ENCODE results near the gene FIGLA. TPM values are rescaled to one million over a fixed set of nuclear protein-coding genes. Genes with fewer than 3 reads are reported as not detected.

Gene FIGLA
- polyA plus RNA-seq, 4 donors = not detected

DNA sequence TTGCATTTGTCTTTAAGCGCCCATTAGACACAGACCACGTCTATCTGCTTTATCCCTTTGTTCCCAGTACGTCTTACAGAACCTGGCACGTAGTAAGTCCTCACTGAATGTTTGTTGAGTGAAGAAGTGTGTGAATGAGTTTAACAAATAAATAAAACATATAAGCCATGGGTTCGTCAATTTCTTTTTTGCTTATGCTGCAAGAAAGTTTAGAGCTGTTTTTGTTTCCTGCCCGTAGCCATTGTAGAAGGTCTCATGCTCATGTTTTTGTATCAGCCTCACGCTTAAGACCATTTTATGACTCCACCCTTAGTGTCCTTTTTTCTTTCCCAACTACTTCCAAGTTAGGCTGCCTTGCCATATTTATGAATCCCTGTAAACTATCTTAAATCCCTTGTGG, 24.9 kb downstream of the FIGLA start:
- Histone ChIP-seq H3K27ac (ENCODE audit: low read depth in 1 of 3, low read length in 2 of 3) (no peak overlapping the region), H3K4me3 (ENCODE audit: low read depth in 1 of 3, low read length in 3 of 3) (no peak overlapping the region), H3K9me3 (ENCODE audit: control insufficient read depth in 2 of 2, insufficient read depth in 1 of 2, low read depth in 1 of 2, low read length in 1 of 2) (no peaks in the 10 kb centered on the region), H3K27me3 (ENCODE audit: control insufficient read depth in 3 of 3, insufficient read depth in 3 of 3, low read length in 3 of 3) (peaks cover 4 to 50% (median 26%) of the 10 kb centered on the region in 3 donors), H3K4me1 (ENCODE audit: control insufficient read depth in 3 of 3, insufficient read depth in 2 of 3, low read depth in 1 of 3, low read length in 2 of 3) (peaks cover 0 to 3% (median 0%) of the 10 kb centered on the region in 3 donors), H3K36me3 (ENCODE audit: control insufficient read depth in 3 of 3, insufficient read depth in 2 of 3, low read depth in 1 of 3, low read length in 3 of 3) (no peaks in the 10 kb centered on the region)
- DNase-seq (no peak), FAIRE-seq (no peak)
- 79 to 84% (median 81%) methylated on average over 7 of the region's 7 CpGs for WGBS, 3 donors

DNA sequence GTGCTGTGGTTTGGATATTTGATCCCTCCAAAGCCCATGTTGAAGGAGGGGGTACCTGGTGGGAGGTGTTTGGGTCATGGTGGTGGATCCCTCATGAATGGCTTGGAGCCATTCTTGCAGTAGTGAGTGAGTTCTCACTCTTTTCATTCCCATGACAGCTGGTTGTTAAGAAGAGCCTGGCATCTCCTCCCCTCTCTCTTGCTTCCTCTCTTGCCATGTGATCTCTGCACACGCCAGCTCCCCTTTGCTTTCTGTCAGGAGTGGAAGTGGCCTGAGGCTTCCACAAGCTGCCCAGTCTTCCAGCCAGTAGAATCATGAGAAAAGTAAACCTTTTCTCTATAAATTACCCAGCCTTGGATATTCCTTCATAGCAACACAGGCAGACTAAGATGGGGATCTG, 31.0 kb downstream of the FIGLA start:
- Histone ChIP-seq H3K36me3 (ENCODE audit: control insufficient read depth in 3 of 3, insufficient read depth in 2 of 3, low read depth in 1 of 3, low read length in 3 of 3) (no peaks in the 10 kb centered on the region), H3K4me3 (ENCODE audit: low read depth in 1 of 3, low read length in 3 of 3) (no peak overlapping the region), H3K27ac (ENCODE audit: low read depth in 1 of 3, low read length in 2 of 3) (no peak overlapping the region), H3K4me1 (ENCODE audit: control insufficient read depth in 3 of 3, insufficient read depth in 2 of 3, low read depth in 1 of 3, low read length in 2 of 3) (no peaks in the 10 kb centered on the region), H3K27me3 (ENCODE audit: control insufficient read depth in 3 of 3, insufficient read depth in 3 of 3, low read length in 3 of 3) (peaks cover 0 to 14% (median 9%) of the 10 kb centered on the region in 3 donors), H3K9me3 (ENCODE audit: control insufficient read depth in 2 of 2, insufficient read depth in 1 of 2, low read depth in 1 of 2, low read length in 1 of 2) (no peaks in the 10 kb centered on the region)
- no peak for FAIRE-seq
- 53 to 70% (median 64%) methylated on average over 1 of the region's 1 CpG for WGBS, 3 donors
- DNase-seq = no peak

DNA sequence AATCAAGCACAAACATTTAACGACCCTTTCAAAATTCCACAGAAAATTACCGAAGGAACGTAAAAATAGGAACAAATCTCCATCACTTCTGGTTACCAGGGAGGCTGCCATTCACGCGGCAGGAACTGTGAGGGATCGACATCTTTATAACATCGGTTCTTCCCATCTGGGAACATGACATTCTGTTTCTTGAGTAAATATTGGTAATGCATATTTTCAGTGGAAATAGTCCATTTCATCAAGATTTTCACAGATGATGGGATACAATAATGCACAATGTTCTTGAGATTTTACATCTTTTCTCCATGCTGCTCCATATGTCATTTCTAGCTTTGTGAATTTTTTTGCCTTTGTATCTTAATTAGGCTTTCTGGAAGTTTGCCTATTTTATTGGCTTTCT, 32.5 kb downstream of the FIGLA start:
- no peak overlapping the region for H3K4me3 ChIP-seq (ENCODE audit: low read depth in 1 of 3, low read length in 3 of 3)
- FAIRE-seq = no peak
- H3K27ac ChIP-seq (ENCODE audit: low read depth in 1 of 3, low read length in 2 of 3) = no peak overlapping the region
- DNase-seq = no peak
- no peaks in the 10 kb centered on the region for H3K36me3 ChIP-seq (ENCODE audit: control insufficient read depth in 3 of 3, insufficient read depth in 2 of 3, low read depth in 1 of 3, low read length in 3 of 3)
- H3K4me1 ChIP-seq (ENCODE audit: control insufficient read depth in 3 of 3, insufficient read depth in 2 of 3, low read depth in 1 of 3, low read length in 2 of 3) = no peaks in the 10 kb centered on the region
- WGBS, 3 donors = 82 to 90% (median 85%) methylated on average over 7 of the region's 7 CpGs
- peaks cover 0 to 19% (median 9%) of the 10 kb centered on the region in 3 donors for H3K27me3 ChIP-seq (ENCODE audit: control insufficient read depth in 3 of 3, insufficient read depth in 3 of 3, low read length in 3 of 3)
- H3K9me3 ChIP-seq (ENCODE audit: control insufficient read depth in 2 of 2, insufficient read depth in 1 of 2, low read depth in 1 of 2, low read length in 1 of 2) = no peaks in the 10 kb centered on the region

GRCh38 chr2:70757360-70757759, 33.1 kb downstream of the FIGLA start:
- H3K27me3 ChIP-seq (ENCODE audit: control insufficient read depth in 3 of 3, insufficient read depth in 3 of 3, low read length in 3 of 3) = peaks cover 0 to 23% (median 9%) of the 10 kb centered on the region in 3 donors

DNA sequence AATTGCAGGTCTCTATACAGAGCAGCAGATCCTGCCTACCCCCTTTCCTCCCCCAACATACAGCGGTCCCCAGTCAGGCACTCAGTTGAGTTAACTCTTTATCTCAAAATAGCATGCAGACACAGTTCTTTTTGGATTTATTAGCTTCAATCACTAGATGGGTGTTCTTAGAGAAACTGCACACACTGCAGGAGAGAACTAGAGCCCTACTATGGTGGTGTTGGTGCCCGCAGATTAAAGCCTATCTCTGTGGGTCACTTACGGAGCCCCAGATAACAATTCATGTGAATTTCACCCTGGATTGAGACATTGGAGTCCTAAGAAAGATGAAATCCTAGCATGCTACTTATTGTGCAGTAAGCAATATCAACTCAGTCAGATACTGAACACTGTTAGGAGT, 34.3 kb downstream of the FIGLA start:
- no peaks in the 10 kb centered on the region for H3K36me3 ChIP-seq (ENCODE audit: control insufficient read depth in 3 of 3, insufficient read depth in 2 of 3, low read depth in 1 of 3, low read length in 3 of 3)
- H3K27me3 ChIP-seq (ENCODE audit: control insufficient read depth in 3 of 3, insufficient read depth in 3 of 3, low read length in 3 of 3) = peaks cover 0 to 23% (median 9%) of the 10 kb centered on the region in 3 donors
- H3K27ac ChIP-seq (ENCODE audit: low read depth in 1 of 3, low read length in 2 of 3) = no peak overlapping the region
- FAIRE-seq (no peak), DNase-seq (no peak)
- no peaks in the 10 kb centered on the region for H3K9me3 ChIP-seq (ENCODE audit: control insufficient read depth in 2 of 2, insufficient read depth in 1 of 2, low read depth in 1 of 2, low read length in 1 of 2)
- WGBS, 3 donors = 73 to 89% (median 83%) methylated on average over 3 of the region's 3 CpGs
- H3K4me1 ChIP-seq (ENCODE audit: control insufficient read depth in 3 of 3, insufficient read depth in 2 of 3, low read depth in 1 of 3, low read length in 2 of 3) = no peaks in the 10 kb centered on the region
- no peak overlapping the region for H3K4me3 ChIP-seq (ENCODE audit: low read depth in 1 of 3, low read length in 3 of 3)

More at GRCh38 chr2:70757360-70757759, 33.1 kb downstream of the FIGLA start:
- DNase-seq (no peak), FAIRE-seq (no peak)
- Histone ChIP-seq H3K36me3 (ENCODE audit: control insufficient read depth in 3 of 3, insufficient read depth in 2 of 3, low read depth in 1 of 3, low read length in 3 of 3) (no peaks in the 10 kb centered on the region), H3K27ac (ENCODE audit: low read depth in 1 of 3, low read length in 2 of 3) (no peak overlapping the region), H3K4me3 (ENCODE audit: low read depth in 1 of 3, low read length in 3 of 3) (no peak overlapping the region), H3K9me3 (ENCODE audit: control insufficient read depth in 2 of 2, insufficient read depth in 1 of 2, low read depth in 1 of 2, low read length in 1 of 2) (no peaks in the 10 kb centered on the region), H3K4me1 (ENCODE audit: control insufficient read depth in 3 of 3, insufficient read depth in 2 of 3, low read depth in 1 of 3, low read length in 2 of 3) (no peaks in the 10 kb centered on the region)
- 74 to 79% (median 76%) methylated on average over 4 of the region's 4 CpGs for WGBS, 3 donors

GRCh38 chr2:70753902-70754301, 36.5 kb downstream of the FIGLA start:
- no peak overlapping the region for H3K4me3 ChIP-seq (ENCODE audit: low read depth in 1 of 3, low read length in 3 of 3)
- H3K36me3 ChIP-seq (ENCODE audit: control insufficient read depth in 3 of 3, insufficient read depth in 2 of 3, low read depth in 1 of 3, low read length in 3 of 3) = no peaks in the 10 kb centered on the region
- peaks cover 0 to 27% (median 9%) of the 10 kb centered on the region in 3 donors for H3K27me3 ChIP-seq (ENCODE audit: control insufficient read depth in 3 of 3, insufficient read depth in 3 of 3, low read length in 3 of 3)
- no peaks in the 10 kb centered on the region for H3K4me1 ChIP-seq (ENCODE audit: control insufficient read depth in 3 of 3, insufficient read depth in 2 of 3, low read depth in 1 of 3, low read length in 2 of 3)
- DNase-seq (no peak), FAIRE-seq (no peak)
- no peaks in the 10 kb centered on the region for H3K9me3 ChIP-seq (ENCODE audit: control insufficient read depth in 2 of 2, insufficient read depth in 1 of 2, low read depth in 1 of 2, low read length in 1 of 2)
- H3K27ac ChIP-seq (ENCODE audit: low read depth in 1 of 3, low read length in 2 of 3) = no peak overlapping the region
- 47 to 67% (median 53%) methylated on average over 4 of the region's 4 CpGs for WGBS, 3 donors

GRCh38 chr2:70753031-70753430, 37.4 kb downstream of the FIGLA start:
- FAIRE-seq = no peak
- no peak overlapping the region for H3K27ac ChIP-seq (ENCODE audit: low read depth in 1 of 3, low read length in 2 of 3)
- peaks cover 0 to 25% (median 9%) of the 10 kb centered on the region in 3 donors for H3K27me3 ChIP-seq (ENCODE audit: control insufficient read depth in 3 of 3, insufficient read depth in 3 of 3, low read length in 3 of 3)

DNA sequence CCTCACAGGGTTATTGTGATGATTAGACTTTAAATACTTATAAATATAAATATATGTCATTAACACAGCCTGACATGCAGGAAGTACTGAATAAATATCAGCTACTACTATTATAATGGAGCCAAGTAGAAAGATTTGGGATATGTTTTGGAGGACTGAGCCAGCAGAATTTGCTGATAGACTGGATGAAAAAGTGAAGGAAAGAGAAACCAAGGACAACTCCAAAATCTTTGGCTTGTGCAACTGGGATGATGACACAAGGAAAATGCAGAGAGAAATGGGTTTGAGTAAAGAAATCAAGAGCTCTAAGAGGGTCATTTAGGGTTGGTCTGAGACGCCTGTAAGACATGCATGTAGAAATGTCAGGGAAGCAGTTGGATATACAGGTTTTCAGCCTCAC, 38.0 kb downstream of the FIGLA start:
- Histone ChIP-seq H3K9me3 (ENCODE audit: control insufficient read depth in 2 of 2, insufficient read depth in 1 of 2, low read depth in 1 of 2, low read length in 1 of 2) (no peaks in the 10 kb centered on the region), H3K4me3 (ENCODE audit: low read depth in 1 of 3, low read length in 3 of 3) (no peak overlapping the region), H3K27me3 (ENCODE audit: control insufficient read depth in 3 of 3, insufficient read depth in 3 of 3, low read length in 3 of 3) (peaks cover 0 to 25% (median 9%) of the 10 kb centered on the region in 3 donors), H3K27ac (ENCODE audit: low read depth in 1 of 3, low read length in 2 of 3) (no peak overlapping the region), H3K4me1 (ENCODE audit: control insufficient read depth in 3 of 3, insufficient read depth in 2 of 3, low read depth in 1 of 3, low read length in 2 of 3) (no peaks in the 10 kb centered on the region), H3K36me3 (ENCODE audit: control insufficient read depth in 3 of 3, insufficient read depth in 2 of 3, low read depth in 1 of 3, low read length in 3 of 3) (no peaks in the 10 kb centered on the region)
- DNase-seq (no peak), FAIRE-seq (no peak)
- 64 to 70% (median 69%) methylated on average over 1 of the region's 1 CpG for WGBS, 3 donors

More at GRCh38 chr2:70753031-70753430, 37.4 kb downstream of the FIGLA start:
- no peaks in the 10 kb centered on the region for H3K36me3 ChIP-seq (ENCODE audit: control insufficient read depth in 3 of 3, insufficient read depth in 2 of 3, low read depth in 1 of 3, low read length in 3 of 3)
- no peak overlapping the region for H3K4me3 ChIP-seq (ENCODE audit: low read depth in 1 of 3, low read length in 3 of 3)
- no peaks in the 10 kb centered on the region for H3K9me3 ChIP-seq (ENCODE audit: control insufficient read depth in 2 of 2, insufficient read depth in 1 of 2, low read depth in 1 of 2, low read length in 1 of 2)
- no peak for DNase-seq
- no peaks in the 10 kb centered on the region for H3K4me1 ChIP-seq (ENCODE audit: control insufficient read depth in 3 of 3, insufficient read depth in 2 of 3, low read depth in 1 of 3, low read length in 2 of 3)

DNA sequence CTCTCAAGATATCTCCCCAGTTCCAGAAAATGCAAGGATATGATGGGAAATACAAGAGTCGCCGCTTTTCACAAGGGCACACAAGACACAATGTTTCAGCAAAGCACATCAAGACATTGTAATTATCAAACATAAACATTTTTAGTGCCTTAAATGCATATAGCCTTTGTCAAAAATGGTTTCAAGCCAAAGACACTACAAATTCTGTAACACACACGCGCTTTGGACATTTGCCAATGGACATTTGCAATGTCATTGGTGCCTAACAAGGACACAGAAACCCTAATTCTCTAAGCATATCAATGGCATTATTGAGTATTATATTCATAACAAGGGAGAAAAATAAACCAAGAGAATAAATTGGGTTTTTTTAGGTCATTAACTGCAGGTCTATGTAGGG, 38.6 kb downstream of the FIGLA start:
- Histone ChIP-seq H3K9me3 (ENCODE audit: control insufficient read depth in 2 of 2, insufficient read depth in 1 of 2, low read depth in 1 of 2, low read length in 1 of 2) (no peaks in the 10 kb centered on the region), H3K27ac (ENCODE audit: low read depth in 1 of 3, low read length in 2 of 3) (no peak overlapping the region), H3K27me3 (ENCODE audit: control insufficient read depth in 3 of 3, insufficient read depth in 3 of 3, low read length in 3 of 3) (peaks cover 0 to 25% (median 9%) of the 10 kb centered on the region in 3 donors), H3K4me3 (ENCODE audit: low read depth in 1 of 3, low read length in 3 of 3) (no peak overlapping the region), H3K36me3 (ENCODE audit: control insufficient read depth in 3 of 3, insufficient read depth in 2 of 3, low read depth in 1 of 3, low read length in 3 of 3) (no peaks in the 10 kb centered on the region), H3K4me1 (ENCODE audit: control insufficient read depth in 3 of 3, insufficient read depth in 2 of 3, low read depth in 1 of 3, low read length in 2 of 3) (no peaks in the 10 kb centered on the region)
- 69 to 82% (median 76%) methylated on average over 4 of the region's 4 CpGs for WGBS, 3 donors
- no peak for DNase-seq
- FAIRE-seq = no peak

Measured in small intestine (tissue), 7 donors.